Gastroesophageal sphincter (tissue), 3 donors: ENCODE results near the gene MDFIC.

Experiments
- POLR2AphosphoS5 ChIP-seq: sonication (generic); formaldehyde crosslinking; IDR thresholded peaks from one replicate; pipeline ENCODE4 v1.6.1; 2017; ENCODE audit warnings: antibody characterized with exemption
- TF ChIP-seq, protein P1 (sequence below), 4 experiments: fragments of 200-600 bp in 2 of 4; fragments of 450-650 bp in 2 of 4; sonication (generic) in 1 of 4; IDR thresholded peaks; one replicate each; pipeline ENCODE4 v1.5.1; 2017 to 2019; ENCODE audit warnings: antibody characterized with exemption in 4 of 4, mild to moderate bottlenecking in 2 of 4, moderate library complexity in 2 of 4

DNA sequence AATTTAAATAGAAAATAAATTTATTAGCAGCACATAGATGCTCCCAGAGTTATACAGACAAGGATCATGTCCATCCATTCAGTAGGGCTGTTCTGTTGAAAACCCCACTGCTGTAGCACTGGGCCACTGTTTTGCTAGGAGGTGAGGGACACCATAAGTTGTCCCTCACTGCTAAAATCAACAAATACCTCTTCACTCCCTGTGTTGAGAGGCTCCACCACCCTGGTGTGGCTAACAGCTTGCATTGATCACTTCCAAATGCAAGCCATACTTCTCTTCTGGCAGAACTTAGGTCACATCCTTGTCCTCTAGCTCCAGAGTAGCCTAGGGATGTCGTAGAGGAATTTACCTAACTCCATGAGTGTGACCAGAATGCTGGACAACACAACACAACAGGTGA lies 55.4 kb downstream of the MDFIC start:
- TF ChIP-seq POLR2AphosphoS5 = no peak
- TF ChIP-seq, protein P1, sequence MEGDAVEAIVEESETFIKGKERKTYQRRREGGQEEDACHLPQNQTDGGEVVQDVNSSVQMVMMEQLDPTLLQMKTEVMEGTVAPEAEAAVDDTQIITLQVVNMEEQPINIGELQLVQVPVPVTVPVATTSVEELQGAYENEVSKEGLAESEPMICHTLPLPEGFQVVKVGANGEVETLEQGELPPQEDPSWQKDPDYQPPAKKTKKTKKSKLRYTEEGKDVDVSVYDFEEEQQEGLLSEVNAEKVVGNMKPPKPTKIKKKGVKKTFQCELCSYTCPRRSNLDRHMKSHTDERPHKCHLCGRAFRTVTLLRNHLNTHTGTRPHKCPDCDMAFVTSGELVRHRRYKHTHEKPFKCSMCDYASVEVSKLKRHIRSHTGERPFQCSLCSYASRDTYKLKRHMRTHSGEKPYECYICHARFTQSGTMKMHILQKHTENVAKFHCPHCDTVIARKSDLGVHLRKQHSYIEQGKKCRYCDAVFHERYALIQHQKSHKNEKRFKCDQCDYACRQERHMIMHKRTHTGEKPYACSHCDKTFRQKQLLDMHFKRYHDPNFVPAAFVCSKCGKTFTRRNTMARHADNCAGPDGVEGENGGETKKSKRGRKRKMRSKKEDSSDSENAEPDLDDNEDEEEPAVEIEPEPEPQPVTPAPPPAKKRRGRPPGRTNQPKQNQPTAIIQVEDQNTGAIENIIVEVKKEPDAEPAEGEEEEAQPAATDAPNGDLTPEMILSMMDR (IDR thresholded peaks at IDR 0.05) = no peak
